Measurements from ENCODE around the gene ABCD2.

- TF ChIP-seq POLR2AphosphoS5 (IDR thresholded peaks at IDR 0.05) (no peak), POLR2A (IDR thresholded peaks at IDR 0.05) (no peak), CTCF (IDR thresholded peaks at IDR 0.05) (no peak), EP300 (IDR thresholded peaks at IDR 0.05) (no peak)
Measured at GRCh38 chr12:39575498-39575875, 44.1 kb downstream of the ABCD2 start.

Data from upper lobe of left lung (tissue), 4 donors.